K562 (cell line): ENCODE measurements around the gene CWF19L1. TPM values are rescaled to one million over a fixed set of nuclear protein-coding genes. Genes with fewer than 3 reads are reported as not detected.

Experiments
- ATF7 ChIP-seq: fragments of 450-650 bp; IDR thresholded peaks from 2 replicates; pipeline ENCODE4 v1.7.1; 2014; ENCODE audit warnings: mild to moderate bottlenecking, moderate library complexity
- BHLHE40 ChIP-seq: IDR thresholded peaks from 2 replicates; pipeline ENCODE4 v1.6.1; 2011; ENCODE audit warnings: low read length, improper control_type of control experiment
- CREB1 ChIP-seq, 2 experiments: sonication (generic) in 1 of 2; formaldehyde crosslinking in 1 of 2; IDR thresholded peaks; 2 replicates each; pipeline versions ENCODE4 v1.6.1 to v1.8.0; 2012 to 2022; ENCODE audit warnings: inconsistent platforms in 1 of 2, mild to moderate bottlenecking in 1 of 2, missing genetic modification reagents in 1 of 2, moderate library complexity in 1 of 2
- CREM ChIP-seq: IDR thresholded peaks from 2 replicates; pipeline ENCODE4 v1.6.1; 2014; ENCODE audit warnings: antibody characterized with exemption, low read depth
- CXXC5 ChIP-seq: fragments of 250-450 bp; sonication (Bioruptor Pico); IDR thresholded peaks from 2 replicates; pipeline ENCODE4 v1.8.0; 2022; ENCODE audit warnings: inconsistent platforms, mild to moderate bottlenecking, moderate library complexity
- DACH1 ChIP-seq: fragments of 450-650 bp; IDR thresholded peaks from 2 replicates; pipeline ENCODE4 v1.6.1; 2018; ENCODE audit not compliant: partially characterized antibody
- FOSL1 ChIP-seq: fragments of 200-800 bp; sonication (Bioruptor generic); conservative IDR thresholded peaks from 2 replicates; pipeline ENCODE4 v1.6.1; 2016; ENCODE audit warnings: missing genetic modification characterization, missing compliant biosample characterization
- FOXK1 ChIP-seq: sonication (generic); formaldehyde crosslinking; IDR thresholded peaks from 2 replicates; pipeline ENCODE4 v1.8.0; 2022; ENCODE audit warnings: missing genetic modification reagents, mild to moderate bottlenecking, borderline replicate concordance
- HDAC1 ChIP-seq, 2 experiments: fragments of 450-650 bp; IDR thresholded peaks; 2 replicates each; pipeline ENCODE4 v1.6.1; 2016 to 2017; ENCODE audit warnings: inconsistent platforms in 1 of 2, mild to moderate bottlenecking in 1 of 2, moderate library complexity in 1 of 2
- HES1 ChIP-seq: fragments of 450-650 bp; IDR thresholded peaks from 2 replicates; pipeline ENCODE4 v1.6.1; 2016; ENCODE audit warnings: low read depth, mild to moderate bottlenecking, moderate library complexity
- MAFG ChIP-seq: fragments of 450-650 bp; conservative IDR thresholded peaks from 2 replicates; pipeline ENCODE4 v1.6.1; 2016; ENCODE audit warnings: missing genetic modification characterization, missing compliant biosample characterization
- MBD2 ChIP-seq: sonication (generic); IDR thresholded peaks from 2 replicates; pipeline ENCODE4 v1.6.1; 2016; ENCODE audit warnings: low read depth, borderline replicate concordance
- MXI1 ChIP-seq: IDR thresholded peaks from 2 replicates; pipeline ENCODE4 v1.6.1; 2011; ENCODE audit warnings: low read depth, mild to moderate bottlenecking, improper control_type of control experiment, low read length
- NFIC ChIP-seq: fragments of 450-650 bp; IDR thresholded peaks from 2 replicates; pipeline ENCODE4 v1.6.1; 2017; ENCODE audit warnings: mild to moderate bottlenecking, inconsistent platforms
- POLR2AphosphoS5 ChIP-seq: IDR thresholded peaks from 2 replicates; pipeline ENCODE4 v1.6.1; 2011; ENCODE audit warnings: mild to moderate bottlenecking, low read depth, low read length, moderate library complexity; ENCODE audit not compliant: control insufficient read depth, insufficient read depth
- RFX5 ChIP-seq: IDR thresholded peaks from 2 replicates; pipeline ENCODE4 v1.6.1; 2011; ENCODE audit warnings: low read depth, mild to moderate bottlenecking, improper control_type of control experiment, low read length
- RNF2 ChIP-seq: sonication (generic); IDR thresholded peaks from 2 replicates; pipeline ENCODE4 v1.6.1; 2016
- SIN3A ChIP-seq, 2 experiments: fragments of 150-350 bp in 1 of 2; IDR thresholded peaks; 2 replicates each; pipeline ENCODE4 v1.6.1; 2011 to 2016; ENCODE audit warnings: borderline replicate concordance in 2 of 2, low read depth in 2 of 2, low read length in 2 of 2, mild to moderate bottlenecking in 2 of 2, moderate library complexity in 2 of 2; ENCODE audit not compliant: control insufficient read depth in 1 of 2
- ZBTB7A ChIP-seq: IDR thresholded peaks from 2 replicates; pipeline ENCODE4 v1.6.1; 2011; ENCODE audit warnings: low read depth, mild to moderate bottlenecking, low read length, moderate library complexity, borderline replicate concordance; ENCODE audit not compliant: control insufficient read depth
- ZNF165 ChIP-seq: fragments of 250-450 bp; sonication (Bioruptor Pico); IDR thresholded peaks from 2 replicates; pipeline ENCODE4 v1.4.0; 2020; ENCODE audit warnings: borderline replicate concordance
- polyA plus RNA-seq, 8 experiments: library from polyadenylated mRNA; depleted of rRNA in 4 of 8; stranded (reverse) in 5 of 8; unstranded in 3 of 8; fragments of >200 nt; fragmentation: Nextera tagmentation in 2 of 8; fragmentation: Illumina TruSeq in 1 of 8; extraction: Ambion mirVana in 2 of 8; extraction: Trizol in 1 of 8; gene quantifications; 2 replicates each; pipeline versions ENCODE4 v1.2.1 to v1.2.3, GENCODE V29; 2011 to 2014; ENCODE audit warnings: inconsistent platforms in 1 of 8, missing spikeins in 1 of 8
- total RNA-seq, 7 experiments: library from RNA; depleted of rRNA in 6 of 7; stranded (reverse); fragments of >200 nt in 6 of 7; fragmentation: Illumina TruSeq in 2 of 7; extraction: Trizol in 2 of 7; gene quantifications; 2 replicates each; pipeline versions ENCODE4 v1.2.1 to v1.2.3, GENCODE V29; 2011 to 2021; ENCODE audit warnings: low replicate concordance in 1 of 7
- TF ChIP-seq, protein P1 (sequence below), 2 experiments: IDR thresholded peaks; 2 replicates each; pipeline ENCODE4 v1.6.1; 2012; ENCODE audit warnings: improper control_type of control experiment in 2 of 2, low read depth in 2 of 2, low read length in 2 of 2, borderline replicate concordance in 1 of 2

Gene CWF19L1
- total and polyA plus RNA-seq, 9 of the 15 experiments (the other 6 are each of a cell fraction or from before 2014, with no cell fraction given): 19.5 to 49.9 (median 30.9) TPM

DNA sequence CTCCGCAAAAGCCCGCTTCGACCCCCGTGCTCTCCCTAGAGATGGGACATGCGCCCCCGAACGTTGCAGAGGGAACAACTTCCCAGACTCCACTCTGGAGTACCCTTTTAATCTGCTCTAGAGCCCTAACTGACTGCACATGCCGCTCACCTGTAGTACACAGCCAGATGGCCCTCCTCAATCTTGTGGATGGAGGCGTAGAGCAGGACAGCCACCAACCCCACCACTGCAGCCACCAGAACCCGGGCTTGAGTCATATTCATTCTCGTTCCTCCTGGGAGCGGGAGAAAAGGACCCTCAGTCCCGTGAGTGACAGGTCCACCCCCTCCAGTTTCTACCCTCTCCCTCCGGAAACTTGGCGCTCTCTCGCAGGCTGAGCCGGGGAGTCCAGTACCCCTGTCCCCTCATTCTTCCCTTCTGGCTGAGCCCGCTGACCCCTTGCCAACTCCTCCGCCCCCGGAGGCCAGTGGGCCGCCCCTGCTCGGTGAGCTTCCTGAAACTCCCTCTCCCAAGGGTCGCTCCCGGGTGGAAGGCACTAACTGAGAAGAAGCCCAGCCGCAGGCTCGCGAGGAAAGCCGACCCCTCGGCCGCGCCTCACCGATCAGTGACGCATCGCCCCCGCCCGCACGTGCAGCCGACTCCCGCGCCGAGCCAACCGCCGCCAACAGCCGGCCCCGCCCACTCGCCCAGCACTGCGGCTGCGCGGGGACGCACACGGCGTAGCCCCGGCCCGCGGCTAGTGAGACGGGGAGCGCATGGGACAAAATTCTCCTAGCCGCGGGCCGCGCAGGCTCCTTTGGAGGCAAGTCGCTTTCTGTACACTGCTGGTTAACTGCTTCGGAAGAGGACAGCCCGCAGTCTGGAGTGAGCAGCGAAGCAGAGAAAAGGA, 81.8 kb downstream of the CWF19L1 start, which contains the start of gene ERLIN1 (continued):
- TF ChIP-seq HES1 (no peak), MAFG (no peak), RNF2 (peak; percentile 68), BHLHE40 (peak; percentile 99), CREM (peak; percentile 89), ZBTB7A (peak; percentile 63; the same call in 1 of the 2 replicates), POLR2AphosphoS5 (peak; percentile 80), FOSL1 (tag) (peak; percentile 89), NFIC (no peak; the same call in 1 of the 2 replicates), DACH1 (no peak), RFX5 (no peak), CREB1 (IDR thresholded peaks at IDR 0.05) (peak; percentile 72), CREB1 (CRISPR knock-in tag; IDR thresholded peaks at IDR 0.05) (peak; percentile 72), ATF7 (peak; percentile 70; the same call in 1 of the 2 replicates), FOXK1 (CRISPR knock-in tag) (no peak), HDAC1 (IDR thresholded peaks at IDR 0.05) (peak in 1 of 2 experiments; percentile 43; a peak in 1 of 4 replicates), MBD2 (peak; percentile 63; the same call in 1 of the 2 replicates), ZNF165 (CRISPR knock-in tag) (no peak), MXI1 (peak; percentile 79), CXXC5 (CRISPR knock-in tag) (peak; percentile 97), SIN3A (IDR thresholded peaks at IDR 0.05; ENCODE audit: borderline replicate concordance in 2 of 2, control insufficient read depth in 1 of 2, low read depth in 2 of 2, low read length in 2 of 2) (peak; percentile 45 to 54; a peak in 1 of 4 replicates)
- TF ChIP-seq, protein P1, sequence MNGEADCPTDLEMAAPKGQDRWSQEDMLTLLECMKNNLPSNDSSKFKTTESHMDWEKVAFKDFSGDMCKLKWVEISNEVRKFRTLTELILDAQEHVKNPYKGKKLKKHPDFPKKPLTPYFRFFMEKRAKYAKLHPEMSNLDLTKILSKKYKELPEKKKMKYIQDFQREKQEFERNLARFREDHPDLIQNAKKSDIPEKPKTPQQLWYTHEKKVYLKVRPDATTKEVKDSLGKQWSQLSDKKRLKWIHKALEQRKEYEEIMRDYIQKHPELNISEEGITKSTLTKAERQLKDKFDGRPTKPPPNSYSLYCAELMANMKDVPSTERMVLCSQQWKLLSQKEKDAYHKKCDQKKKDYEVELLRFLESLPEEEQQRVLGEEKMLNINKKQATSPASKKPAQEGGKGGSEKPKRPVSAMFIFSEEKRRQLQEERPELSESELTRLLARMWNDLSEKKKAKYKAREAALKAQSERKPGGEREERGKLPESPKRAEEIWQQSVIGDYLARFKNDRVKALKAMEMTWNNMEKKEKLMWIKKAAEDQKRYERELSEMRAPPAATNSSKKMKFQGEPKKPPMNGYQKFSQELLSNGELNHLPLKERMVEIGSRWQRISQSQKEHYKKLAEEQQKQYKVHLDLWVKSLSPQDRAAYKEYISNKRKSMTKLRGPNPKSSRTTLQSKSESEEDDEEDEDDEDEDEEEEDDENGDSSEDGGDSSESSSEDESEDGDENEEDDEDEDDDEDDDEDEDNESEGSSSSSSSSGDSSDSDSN (IDR thresholded peaks at IDR 0.05; ENCODE audit: borderline replicate concordance in 1 of 2, low read depth in 2 of 2, low read length in 2 of 2): 0 out of 4 replicates have a peak, but pooled peaks of 1 of the 2 experiments have one; percentile 21
